ENCODE data around the gene C2CD4B.

DNA sequence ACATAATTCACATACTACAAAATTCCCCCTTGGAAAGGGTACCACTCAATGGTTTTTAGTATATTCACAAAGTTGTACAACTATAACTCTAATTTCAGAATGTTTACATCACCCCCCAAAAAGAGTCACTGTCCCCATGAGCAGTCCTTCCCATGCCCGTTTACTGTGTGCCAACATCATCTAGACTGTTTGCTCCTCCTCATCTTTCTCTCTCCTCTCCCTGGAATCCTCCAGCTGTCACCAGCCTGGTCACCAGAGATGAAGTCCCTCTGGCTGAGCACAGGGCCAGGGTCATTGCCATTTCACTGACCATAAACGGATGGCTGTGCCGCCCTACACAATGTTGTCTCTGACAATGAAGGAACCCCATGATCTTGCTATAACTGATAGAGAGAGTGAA is 45.2 kb downstream of the C2CD4B start:
- no peak for TF ChIP-seq MYC (IDR thresholded peaks at IDR 0.05; ENCODE audit: low read depth, low read length)
- TF ChIP-seq, protein P1, sequence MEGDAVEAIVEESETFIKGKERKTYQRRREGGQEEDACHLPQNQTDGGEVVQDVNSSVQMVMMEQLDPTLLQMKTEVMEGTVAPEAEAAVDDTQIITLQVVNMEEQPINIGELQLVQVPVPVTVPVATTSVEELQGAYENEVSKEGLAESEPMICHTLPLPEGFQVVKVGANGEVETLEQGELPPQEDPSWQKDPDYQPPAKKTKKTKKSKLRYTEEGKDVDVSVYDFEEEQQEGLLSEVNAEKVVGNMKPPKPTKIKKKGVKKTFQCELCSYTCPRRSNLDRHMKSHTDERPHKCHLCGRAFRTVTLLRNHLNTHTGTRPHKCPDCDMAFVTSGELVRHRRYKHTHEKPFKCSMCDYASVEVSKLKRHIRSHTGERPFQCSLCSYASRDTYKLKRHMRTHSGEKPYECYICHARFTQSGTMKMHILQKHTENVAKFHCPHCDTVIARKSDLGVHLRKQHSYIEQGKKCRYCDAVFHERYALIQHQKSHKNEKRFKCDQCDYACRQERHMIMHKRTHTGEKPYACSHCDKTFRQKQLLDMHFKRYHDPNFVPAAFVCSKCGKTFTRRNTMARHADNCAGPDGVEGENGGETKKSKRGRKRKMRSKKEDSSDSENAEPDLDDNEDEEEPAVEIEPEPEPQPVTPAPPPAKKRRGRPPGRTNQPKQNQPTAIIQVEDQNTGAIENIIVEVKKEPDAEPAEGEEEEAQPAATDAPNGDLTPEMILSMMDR (IDR thresholded peaks at IDR 0.05; ENCODE audit: low read depth, low read length) = no peak
- TF ChIP-seq POLR2A (IDR thresholded peaks at IDR 0.05; ENCODE audit: extremely low read depth, insufficient read length) = no peak

Measured in NB4 (cell line).